GM21786 (cell line): Measurements from ENCODE around the gene SRL.
"Not testable (repeated sequence)": the region's sequence is repeated elsewhere in the genome, so short reads cannot be mapped to it uniquely, and the experiment has no call there.

ENCODE experiments used
- ATAC-seq: cut with Tn5 transposase; IDR thresholded peaks from one replicate; pipeline ENCODE4 v1.9.1; 2021; ENCODE audit not compliant: unreplicated experiment

SRL gene

DNA sequence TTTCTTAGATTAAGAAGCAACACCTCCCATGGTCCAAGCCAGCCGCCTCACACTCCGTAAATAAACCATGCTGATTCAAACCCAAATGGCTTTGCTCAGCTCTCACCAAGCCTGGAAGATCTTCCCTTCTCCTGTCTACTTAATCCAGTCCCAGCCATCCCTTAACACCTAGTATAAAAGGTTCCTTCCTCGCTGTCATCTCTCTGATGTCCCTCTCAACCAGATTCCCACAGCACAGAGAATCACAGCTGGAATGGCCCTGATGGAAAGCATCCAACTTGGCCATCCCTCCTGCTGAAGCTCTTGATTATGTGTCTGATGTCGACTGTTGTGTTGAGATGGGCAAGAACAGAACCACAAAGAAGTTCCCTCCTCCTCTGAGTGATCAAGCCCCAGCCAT lies 75.1 kb downstream of the SRL start:
- ATAC-seq, result no peak

GRCh38 chr16:4160658-4161430 lies 81.0 kb downstream of the SRL start:
- ATAC-seq, result no peak

GRCh38 chr16:4159726-4160125 lies 82.2 kb downstream of the SRL start:
- no peak for ATAC-seq

GRCh38 chr16:4158143-4159093 lies 83.5 kb downstream of the SRL start:
- no peak for ATAC-seq

- no peak for ATAC-seq
Observed at GRCh38 chr16:4157376-4157825, 84.5 kb downstream of the SRL start.

GRCh38 chr16:4156503-4156902 lies 85.4 kb downstream of the SRL start:
- ATAC-seq, result not testable (repeated sequence)

DNA sequence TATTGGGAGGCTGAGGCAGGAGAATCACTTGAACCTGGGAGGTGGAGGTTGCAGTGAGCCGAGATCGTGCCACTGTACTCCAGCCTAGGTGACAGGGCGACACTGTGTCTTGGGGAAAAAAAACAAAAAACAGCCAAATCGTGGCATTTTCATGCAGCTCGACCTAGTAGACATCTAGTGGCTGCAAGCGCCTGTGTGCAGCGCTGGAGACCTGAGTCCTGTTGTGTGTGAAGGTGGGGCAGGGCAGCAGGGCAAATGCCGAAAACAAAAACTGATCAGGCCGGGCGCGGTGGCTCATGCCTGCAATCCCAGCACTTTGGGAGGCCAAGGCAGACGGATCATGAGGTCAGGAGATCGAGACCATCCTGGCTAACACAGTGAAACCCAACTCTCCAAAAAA lies 88.5 kb downstream of the SRL start:
- not testable (repeated sequence) for ATAC-seq

DNA sequence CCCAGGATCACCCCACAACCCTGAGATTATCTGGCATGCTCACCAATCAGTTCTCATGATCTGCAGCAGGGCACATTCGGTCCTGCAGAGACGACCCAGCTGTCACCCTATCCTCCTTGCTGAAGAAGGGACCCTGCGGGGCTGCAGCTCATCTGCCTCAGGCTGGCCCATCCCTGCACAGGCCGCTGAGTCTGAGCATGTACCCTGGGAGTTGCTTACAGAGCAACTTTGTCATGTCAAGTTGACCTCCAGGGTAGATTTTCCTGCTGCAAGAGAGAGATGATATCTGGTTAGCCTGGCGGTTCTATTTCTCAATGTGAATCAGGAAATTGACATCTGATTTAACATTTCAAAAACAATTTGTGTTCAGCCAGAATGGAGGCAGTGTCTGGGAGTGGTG lies 89.6 kb downstream of the SRL start:
- no peak for ATAC-seq

- ATAC-seq, result no peak
Observed at GRCh38 chr16:4147236-4147635, 94.6 kb downstream of the SRL start.

DNA sequence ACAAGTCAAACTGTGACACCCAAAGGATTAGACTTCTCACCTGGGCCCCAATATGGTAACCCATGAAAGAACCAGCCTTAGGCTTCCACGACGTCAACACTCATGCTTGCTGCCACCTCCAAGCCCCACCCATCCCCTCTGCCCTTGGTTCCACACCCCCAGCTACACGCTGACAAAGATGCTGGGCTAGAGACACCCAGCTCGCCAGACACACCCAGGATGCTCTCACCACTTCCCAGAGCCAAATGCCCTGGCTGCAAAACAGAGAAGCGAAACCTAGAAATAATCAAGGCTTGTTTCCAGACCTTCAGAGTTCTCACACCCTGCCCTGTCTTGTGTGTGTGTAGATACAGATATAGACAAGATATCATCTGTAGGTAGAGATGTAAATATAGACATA lies 99.6 kb downstream of the SRL start:
- ATAC-seq, result no peak

GRCh38 chr16:4141604-4142003 lies 100.3 kb downstream of the SRL start:
- ATAC-seq, result no peak

DNA sequence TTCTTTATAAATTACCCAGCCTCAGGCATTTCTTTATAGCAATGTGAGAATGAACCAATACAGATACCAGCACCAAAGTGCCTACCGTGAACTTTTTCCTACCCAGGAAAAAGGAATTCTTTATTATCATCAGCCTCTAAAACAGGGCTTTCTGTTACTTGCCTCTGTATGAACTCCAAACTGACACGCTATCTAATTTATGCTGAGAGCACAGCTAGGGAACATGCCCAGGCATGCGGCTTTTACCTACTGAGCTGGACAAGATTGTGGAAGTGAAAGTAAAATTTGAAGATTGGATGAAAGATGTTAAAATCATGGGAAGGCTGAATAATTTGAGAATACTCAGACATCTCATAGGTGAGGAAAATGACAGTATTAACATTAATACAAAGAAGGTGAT lies 101.2 kb downstream of the SRL start:
- no peak for ATAC-seq

GRCh38 chr16:4139968-4140367 lies 101.9 kb downstream of the SRL start:
- no peak for ATAC-seq
